Measurements from ENCODE around the gene ERGIC1. TPM values are rescaled to one million over a fixed set of nuclear protein-coding genes. Genes with fewer than 3 reads are reported as not detected.

The ERGIC1 gene
- total and polyA plus RNA-seq, 10 of the 15 experiments (the other 5 are each of a cell fraction or from before 2014, with no cell fraction given) = 8.8 to 104 (median 76.3) TPM

DNA sequence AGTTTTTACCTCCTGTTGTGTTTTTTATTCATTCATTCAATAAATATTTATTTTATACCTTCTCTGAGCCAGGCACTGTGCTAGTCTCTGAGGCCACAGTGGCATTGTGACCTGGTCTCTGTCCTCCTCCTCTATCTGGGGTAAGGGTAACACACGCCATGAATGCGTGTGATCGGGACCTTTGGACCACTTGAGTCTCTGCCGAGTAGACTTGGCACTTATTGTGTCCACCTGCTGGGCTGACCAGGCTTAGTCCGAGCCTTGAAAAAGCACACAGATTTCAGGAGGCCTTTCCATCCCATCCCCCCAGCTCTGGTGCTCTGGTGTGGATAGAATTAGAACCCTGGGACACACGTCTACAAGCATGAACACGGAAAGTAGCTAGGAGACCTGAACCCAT, 58.7 kb downstream of the ERGIC1 start:
- no peak overlapping the region for H3K9ac ChIP-seq (ENCODE audit: control insufficient read depth, insufficient read depth, low read length)
- H3K36me3 ChIP-seq (ENCODE audit: control insufficient read depth in 2 of 2, insufficient read depth in 2 of 2, low read length in 1 of 2) = peaks cover 15 to 25% of the 10 kb centered on the region in 2 experiments; a peak in 3 of 4 replicates
- no peak overlapping the region for H3K27ac ChIP-seq (ENCODE audit: control insufficient read depth, insufficient read depth)
- no peaks in the 10 kb centered on the region for H3K79me2 ChIP-seq (ENCODE audit: control insufficient read depth, insufficient read depth, low read length)
- DNase-seq (ENCODE audit: low read depth, low spot score) (no peak), ATAC-seq (no peak), FAIRE-seq (no peak)
- no peaks in the 10 kb centered on the region for H3K27me3 ChIP-seq (replicated peaks in 1 of 2; ENCODE audit: control insufficient read depth in 2 of 2, insufficient read depth in 2 of 2, low read length in 1 of 2)
- H4K20me1 ChIP-seq (ENCODE audit: control insufficient read depth, insufficient read depth) = no peaks in the 10 kb centered on the region; the same call in 1 of the 2 replicates
- intact Hi-C loops (cut with micrococcal nuclease; ENCODE audit: unreplicated experiment) = no loop called here
- WGBS (ENCODE audit: insufficient coverage, insufficient replicate concordance, low lambda C conversion rate, missing lambda C conversion rate) = 99% methylated on average over 7 of the region's 7 CpGs
- no peaks in the 10 kb centered on the region for H3K9me3 ChIP-seq (replicated peaks; ENCODE audit: control insufficient read depth, insufficient read depth, low read length)
- no peak overlapping the region for H3K4me2 ChIP-seq (ENCODE audit: control insufficient read depth, insufficient read depth)
- RAD21 ChIA-PET (ENCODE audit: unreplicated experiment) = no interaction called here
- SMC1A ChIA-PET (ENCODE audit: uncharacterized antibody, unreplicated experiment) = interaction anchor here (2.0 kb wide), 1 partner anchor 11 kb away, joined by 5 read pairs; no protein-coding TSS in a partner anchor
- no peaks in the 10 kb centered on the region for H3K4me1 ChIP-seq (ENCODE audit: control insufficient read depth, insufficient read depth, low read length)
- POLR2A ChIA-PET = interaction anchor here (1.2 kb wide), 1 partner anchor 13 kb away, joined by 3 read pairs; no protein-coding TSS in a partner anchor
- CTCF ChIA-PET = interaction anchor here (0.6 kb wide), 1 partner anchor 11 kb away, joined by 3 read pairs; no protein-coding TSS in a partner anchor
- no peak for TF ChIP-seq ZNF217 (IDR thresholded peaks at IDR 0.05)
- H3K4me3 ChIP-seq = no peak overlapping the region
- in situ Hi-C loops (cut with MboI) = no loop called here
- H2AFZ ChIP-seq (ENCODE audit: control insufficient read depth, low read depth, low read length) = no peak overlapping the region
- BruUV-seq (replicated peaks) = no TSS peak

DNA sequence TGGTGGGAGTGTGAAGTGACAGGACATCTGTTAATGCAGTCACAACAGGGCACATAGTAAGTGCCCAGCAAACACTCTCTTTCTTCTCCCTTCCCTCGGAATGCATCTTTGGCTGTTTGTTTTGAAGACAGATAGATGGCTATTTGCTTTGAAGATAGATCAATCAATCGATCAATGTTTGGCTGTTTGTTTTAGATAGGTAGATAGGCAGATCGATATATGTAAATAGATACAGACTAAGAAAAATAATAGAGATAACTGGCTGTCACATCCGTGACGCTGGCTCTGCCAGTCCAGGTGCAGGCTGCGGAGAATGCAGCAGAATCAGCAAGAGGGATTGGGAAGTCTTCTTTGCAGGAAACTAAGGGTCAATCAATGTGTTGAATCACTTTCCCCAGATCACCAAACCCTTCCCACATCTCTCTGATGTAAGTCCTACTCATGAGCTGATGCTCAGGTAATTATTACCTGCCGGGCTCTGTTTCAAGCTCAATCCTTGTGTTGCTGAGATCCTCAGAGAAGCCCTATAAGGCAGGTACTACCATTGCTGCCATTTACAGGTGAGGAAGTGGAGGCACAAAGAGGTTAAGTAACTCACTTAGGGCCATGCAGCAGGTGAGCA, 60.8 kb downstream of the ERGIC1 start:
- H3K36me3 ChIP-seq (ENCODE audit: control insufficient read depth in 2 of 2, insufficient read depth in 2 of 2, low read length in 1 of 2) = peaks cover 17 to 23% of the 10 kb centered on the region in 2 experiments; a peak in 3 of 4 replicates
- DNase-seq (ENCODE audit: low read depth, low spot score) (no peak), FAIRE-seq (no peak), ATAC-seq (no peak)
- H3K9ac ChIP-seq (ENCODE audit: control insufficient read depth, insufficient read depth, low read length) = no peak overlapping the region
- 87% methylated on average over 7 of the region's 7 CpGs for WGBS (ENCODE audit: insufficient coverage, insufficient replicate concordance, low lambda C conversion rate, missing lambda C conversion rate)
- ChIA-PET RAD21 (ENCODE audit: unreplicated experiment) (no interaction called here), SMC1A (ENCODE audit: uncharacterized antibody, unreplicated experiment) (no interaction called here), CTCF (interaction anchor here (1.0 kb wide), 1 partner anchor 174 kb away, joined by 4 read pairs; no protein-coding TSS in a partner anchor), POLR2A (interaction anchor here (0.7 kb wide), 1 partner anchor 197 kb away, joined by 3 read pairs; no protein-coding TSS in a partner anchor)
- in situ Hi-C loops (cut with MboI) = no loop called here
- H2AFZ ChIP-seq (ENCODE audit: control insufficient read depth, low read depth, low read length) = no peak overlapping the region
- H4K20me1 ChIP-seq (ENCODE audit: control insufficient read depth, insufficient read depth) = no peaks in the 10 kb centered on the region; the same call in 1 of the 2 replicates
- H3K27ac ChIP-seq (ENCODE audit: control insufficient read depth, insufficient read depth) = no peak overlapping the region
- no peak overlapping the region for H3K4me2 ChIP-seq (ENCODE audit: control insufficient read depth, insufficient read depth)
- no peaks in the 10 kb centered on the region for H3K9me3 ChIP-seq (replicated peaks; ENCODE audit: control insufficient read depth, insufficient read depth, low read length)
- no peak for TF ChIP-seq HDAC6 (IDR thresholded peaks at IDR 0.05; ENCODE audit: unreplicated experiment)
- no peak for TF ChIP-seq RAD51 (IDR thresholded peaks at IDR 0.05)
- TF ChIP-seq KLF5 (IDR thresholded peaks at IDR 0.05; ENCODE audit: partially characterized antibody) = no peak
- no peak for TF ChIP-seq DPF2 (IDR thresholded peaks at IDR 0.05)
- no peak for TF ChIP-seq RFX5 (IDR thresholded peaks at IDR 0.05; ENCODE audit: low read depth, low read length)
- no peak overlapping the region for H3K4me3 ChIP-seq
- no TSS peak for BruUV-seq (replicated peaks)
- intact Hi-C loops (cut with micrococcal nuclease; ENCODE audit: unreplicated experiment) = no loop called here
- H3K79me2 ChIP-seq (ENCODE audit: control insufficient read depth, insufficient read depth, low read length) = no peaks in the 10 kb centered on the region
- no peaks in the 10 kb centered on the region for H3K4me1 ChIP-seq (ENCODE audit: control insufficient read depth, insufficient read depth, low read length)
- H3K27me3 ChIP-seq (replicated peaks in 1 of 2; ENCODE audit: control insufficient read depth in 2 of 2, insufficient read depth in 2 of 2, low read length in 1 of 2) = no peaks in the 10 kb centered on the region
